ENCODE results near the gene IP6K3.

The IP6K3 gene

DNA sequence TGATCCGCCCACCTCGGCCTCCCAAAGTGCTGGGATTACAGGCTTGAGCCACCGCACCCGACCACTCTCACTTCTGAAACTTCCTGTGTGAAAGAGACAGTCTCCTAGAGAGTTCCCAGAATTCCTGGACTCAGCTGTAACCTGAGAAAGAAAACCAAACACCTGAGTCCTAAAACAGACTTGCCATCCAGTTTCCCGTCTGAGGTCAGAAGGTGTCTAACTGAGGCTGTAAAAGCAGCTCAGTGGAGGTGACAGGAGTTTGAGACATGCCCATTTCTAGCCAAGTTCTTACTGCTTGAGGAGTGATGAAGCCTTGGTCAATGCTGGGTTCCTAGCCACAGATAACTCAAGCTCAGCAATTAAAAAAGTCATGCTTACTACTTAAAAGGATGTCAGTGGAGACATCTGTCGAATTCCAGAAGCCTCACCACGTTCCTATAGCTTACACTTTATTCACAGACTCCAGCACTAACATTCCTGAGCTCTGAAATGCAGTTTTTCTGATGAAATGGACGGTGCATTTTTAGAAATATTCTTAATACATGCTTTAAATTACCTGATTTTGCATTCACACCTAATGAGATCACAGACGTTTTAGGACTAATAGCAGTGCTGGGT, 41.3 kb downstream of the IP6K3 start:
- no peak for DNase-seq (ENCODE audit: low read depth)

- no peak for DNase-seq (ENCODE audit: low read depth)
Observed at GRCh38 chr6:33704215-33705066, 42.3 kb downstream of the IP6K3 start.

DNA sequence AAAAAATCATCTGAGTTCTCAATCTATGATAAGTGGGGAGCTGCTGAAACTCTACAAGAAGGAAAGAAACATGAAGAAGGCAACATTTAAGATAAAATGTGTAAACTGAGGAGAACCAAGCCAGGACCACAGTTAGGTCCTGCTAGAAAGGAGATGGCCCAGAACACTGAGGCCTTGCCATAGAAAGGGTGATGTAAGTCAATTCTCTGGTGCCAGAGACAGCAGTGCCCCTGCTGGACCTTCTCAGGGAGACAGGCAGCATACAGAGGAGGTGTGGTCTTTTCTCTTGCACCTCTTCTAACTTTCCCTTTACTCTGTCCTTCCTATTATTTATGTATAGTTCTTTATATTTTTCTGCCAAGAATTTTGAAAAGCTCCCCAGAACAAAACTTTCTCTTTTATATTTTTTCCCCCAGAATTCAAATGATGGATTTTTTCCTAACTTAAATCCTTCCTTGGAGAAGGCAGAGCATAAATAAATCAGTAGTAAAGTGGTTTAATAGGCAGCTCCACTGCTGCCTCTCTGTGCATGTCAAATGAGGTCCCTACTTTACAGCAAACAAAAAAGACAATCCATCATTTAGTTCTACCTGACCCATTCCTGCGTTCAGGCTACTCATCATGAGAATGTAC, 44.2 kb downstream of the IP6K3 start:
- DNase-seq (ENCODE audit: low read depth), result peak; percentile 66

- peak; percentile 44 for DNase-seq (ENCODE audit: low read depth)
Observed at GRCh38 chr6:33700391-33701050, 46.2 kb downstream of the IP6K3 start.

GRCh38 chr6:33699739-33700138, 47.0 kb downstream of the IP6K3 start:
- no peak for DNase-seq (ENCODE audit: low read depth)

GRCh38 chr6:33699131-33699530, 47.6 kb downstream of the IP6K3 start:
- DNase-seq (ENCODE audit: low read depth), result no peak

DNA sequence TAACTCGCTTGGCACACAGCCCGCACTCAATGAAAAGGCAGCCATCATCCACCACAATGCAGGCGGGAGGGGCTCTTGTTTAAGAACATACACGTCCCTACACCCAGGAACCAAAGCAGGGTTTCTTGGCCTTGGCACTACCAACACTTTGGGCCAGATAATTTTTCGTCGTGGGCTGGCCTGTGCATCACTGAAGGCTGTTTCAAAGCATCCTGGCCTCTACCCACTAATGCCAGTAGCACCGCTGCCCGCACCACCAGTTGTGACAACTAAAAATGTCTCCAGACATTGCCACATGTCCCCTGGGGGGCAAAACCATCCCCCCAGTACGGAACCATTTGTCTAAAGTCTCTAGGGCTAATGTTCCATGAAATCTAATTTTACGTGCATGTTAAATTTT, 48.2 kb downstream of the IP6K3 start:
- DNase-seq (ENCODE audit: low read depth), result no peak

DNA sequence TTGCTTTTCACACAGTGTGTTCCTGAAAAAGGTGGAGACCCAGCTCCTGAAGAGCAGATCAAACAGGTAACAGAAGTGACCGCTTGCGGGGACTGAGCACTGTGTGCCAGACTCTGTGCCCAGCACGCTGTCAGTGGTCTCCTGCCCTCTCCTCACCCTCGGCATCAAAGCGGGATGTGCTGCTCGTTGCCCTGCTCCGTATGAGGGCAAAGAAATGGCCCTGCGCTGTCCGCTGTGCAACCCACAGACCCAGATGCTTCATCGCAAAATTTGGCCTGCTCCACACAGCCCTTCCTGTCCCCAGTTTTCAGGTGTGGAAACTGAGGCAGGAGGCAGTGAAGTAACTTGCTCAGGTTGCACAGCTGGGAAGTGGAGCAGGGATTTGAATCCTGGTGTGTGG, 48.9 kb downstream of the IP6K3 start:
- no peak for DNase-seq (ENCODE audit: low read depth)

GRCh38 chr6:33696548-33697518, 49.9 kb downstream of the IP6K3 start:
- peak; percentile 77 for DNase-seq (ENCODE audit: low read depth)

DNA sequence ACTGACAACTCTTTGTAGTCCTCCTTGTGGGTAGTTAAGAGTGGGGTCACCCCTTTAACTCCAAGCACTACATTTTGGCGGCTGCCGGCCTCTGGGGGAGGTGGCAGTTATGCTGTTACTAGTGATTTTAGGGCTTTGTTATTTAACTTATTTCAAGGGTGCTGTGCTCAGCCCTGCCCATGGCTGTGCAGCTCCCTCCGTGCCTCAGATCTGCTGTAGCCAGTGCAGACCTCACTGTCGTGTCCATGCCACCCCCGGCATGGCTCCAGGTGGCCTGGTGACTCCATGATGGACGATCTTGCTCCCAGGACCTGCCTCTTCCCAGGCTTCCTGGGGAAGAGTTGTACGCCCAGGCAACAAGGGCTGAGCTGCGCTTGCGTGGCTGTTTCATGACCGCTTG, 50.6 kb downstream of the IP6K3 start:
- DNase-seq (ENCODE audit: low read depth), result no peak

DNA sequence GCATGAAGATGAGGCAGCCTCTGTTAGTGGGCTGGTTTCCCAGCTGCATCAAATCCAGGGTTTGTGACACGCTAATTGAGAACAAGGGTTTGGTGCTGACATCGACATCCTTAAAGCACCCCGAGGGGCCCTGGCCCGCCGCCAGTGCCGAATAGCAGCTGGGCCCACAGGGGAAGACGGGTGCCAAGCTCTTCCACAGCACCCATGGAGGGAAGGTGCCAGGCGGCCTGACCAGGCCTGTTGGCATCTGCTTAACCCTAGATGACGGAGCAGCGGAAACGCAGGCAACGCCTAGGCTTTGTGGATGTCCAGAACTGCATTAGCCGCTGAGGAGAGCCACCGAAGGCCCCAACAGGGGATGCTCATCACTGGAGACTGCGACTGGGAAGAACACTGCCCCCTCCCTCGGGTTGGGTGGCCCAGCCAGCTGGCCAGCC, 51.2 kb downstream of the IP6K3 start:
- no peak for DNase-seq (ENCODE audit: low read depth)

GRCh38 chr6:33694977-33695376, 51.7 kb downstream of the IP6K3 start:
- no peak for DNase-seq (ENCODE audit: low read depth)

GRCh38 chr6:33694401-33694931, 52.2 kb downstream of the IP6K3 start:
- no peak for DNase-seq (ENCODE audit: low read depth)

GRCh38 chr6:33693186-33694105, 53.3 kb downstream of the IP6K3 start:
- DNase-seq (ENCODE audit: low read depth), result no peak

DNA sequence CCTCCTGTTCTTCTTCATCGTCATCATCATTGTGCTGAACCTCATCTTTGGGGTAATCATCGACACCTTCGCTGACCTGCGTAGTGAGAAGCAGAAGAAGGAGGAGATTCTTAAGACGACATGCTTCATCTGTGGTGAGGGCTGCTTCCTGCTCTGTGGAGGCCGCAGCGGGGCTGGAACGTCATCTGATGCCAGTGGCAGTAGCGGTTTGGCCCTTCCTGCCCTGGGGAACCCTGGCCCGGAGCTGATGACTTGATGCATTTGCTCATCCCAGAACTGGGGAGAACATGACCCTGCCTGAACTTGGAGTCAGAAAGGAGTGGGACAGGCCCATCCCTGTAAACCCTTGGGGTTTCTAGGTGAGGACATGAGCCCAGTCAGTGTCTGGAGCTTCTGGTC, 53.9 kb downstream of the IP6K3 start:
- DNase-seq (ENCODE audit: low read depth), result no peak

GRCh38 chr6:33692078-33692759, 54.5 kb downstream of the IP6K3 start:
- no peak for DNase-seq (ENCODE audit: low read depth)

GRCh38 chr6:33691456-33692077, 55.1 kb downstream of the IP6K3 start:
- DNase-seq (ENCODE audit: low read depth), result no peak

DNA sequence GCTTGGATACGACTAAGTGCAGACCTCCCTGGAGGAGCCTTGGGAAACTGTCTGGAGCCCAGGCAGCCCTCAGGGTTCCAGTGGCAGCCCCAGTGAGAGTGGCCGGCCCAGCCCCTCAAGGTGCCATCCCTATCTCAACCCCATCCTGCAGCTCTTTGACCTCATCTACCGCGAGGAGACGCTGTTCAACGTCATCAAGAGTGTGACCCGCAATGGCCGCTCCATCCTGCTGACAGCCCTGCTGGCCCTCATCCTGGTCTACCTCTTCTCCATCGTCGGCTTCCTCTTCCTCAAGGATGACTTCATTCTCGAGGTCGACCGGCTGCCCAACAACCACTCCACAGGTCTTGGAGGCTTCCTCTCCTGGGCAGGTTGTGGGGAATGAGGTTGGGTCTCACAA, 55.9 kb downstream of the IP6K3 start:
- DNase-seq (ENCODE audit: low read depth), result no peak

- DNase-seq (ENCODE audit: low read depth), result no peak
Observed at GRCh38 chr6:33689879-33690278, 56.8 kb downstream of the IP6K3 start.
